ENCODE measurements around the gene CD82. TPM values are rescaled to one million over a fixed set of nuclear protein-coding genes. Genes with fewer than 3 reads are reported as not detected.
A peak's percentile ranks its signal among the peaks of the same experiment; 100 is the strongest.

Gene CD82
- total RNA-seq, 4 donors from 2014 or later, result 10.2 to 26.3 (median 20.8) TPM

- H3K27me3 ChIP-seq, result no peaks in the 10 kb centered on the region
- H3K4me1 ChIP-seq, result peaks cover 0 to 4% of the 10 kb centered on the region in 2 donors
- H3K27ac ChIP-seq, result no peak overlapping the region
- TF ChIP-seq POLR2A (IDR thresholded peaks at IDR 0.05), result no peak
- no peak for TF ChIP-seq CTCF (IDR thresholded peaks at IDR 0.05)
- DNase-seq, result no peak
- H3K36me3 ChIP-seq, result no peaks in the 10 kb centered on the region
- H3K4me3 ChIP-seq, result no peak overlapping the region
- intact Hi-C loops (cut with DNase I; ENCODE audit: low total_unique reads), result loop anchor here (10.0 kb wide), 1 partner anchor 343 kb away; no protein-coding TSS in a partner anchor
- H3K9me3 ChIP-seq, result no peaks in the 10 kb centered on the region
These were observed 3.3 kb upstream of the CD82 start for GRCh38 chr11:44561964-44562734.

GRCh38 chr11:44562845-44563460 is 2.5 kb upstream of the CD82 start:
- Histone ChIP-seq H3K36me3 (no peaks in the 10 kb centered on the region), H3K4me3 (no peak overlapping the region), H3K9me3 (no peaks in the 10 kb centered on the region), H3K4me1 (peaks cover 0 to 4% of the 10 kb centered on the region in 2 donors), H3K27me3 (no peaks in the 10 kb centered on the region), H3K27ac (no peak overlapping the region)
- DNase-seq, result no peak
- no peak for TF ChIP-seq CTCF (IDR thresholded peaks at IDR 0.05)
- TF ChIP-seq POLR2A (IDR thresholded peaks at IDR 0.05), result no peak
- intact Hi-C loops (cut with DNase I; ENCODE audit: low total_unique reads), result loop anchor here (10.0 kb wide), 1 partner anchor 342 kb away; no protein-coding TSS in a partner anchor

- no peak for TF ChIP-seq CTCF (IDR thresholded peaks at IDR 0.05)
- TF ChIP-seq POLR2A (IDR thresholded peaks at IDR 0.05), result no peak
- H3K9me3 ChIP-seq, result no peaks in the 10 kb centered on the region
- H3K4me1 ChIP-seq, result peaks cover 0 to 4% of the 10 kb centered on the region in 2 donors
- intact Hi-C loops (cut with DNase I; ENCODE audit: low total_unique reads), result loop anchor here (10.0 kb wide), 1 partner anchor 341 kb away; no protein-coding TSS in a partner anchor
- H3K36me3 ChIP-seq, result no peaks in the 10 kb centered on the region
- no peak overlapping the region for H3K4me3 ChIP-seq
- DNase-seq, result no peak
- H3K27ac ChIP-seq, result peak overlapping the region; percentile 93 to 94
- no peaks in the 10 kb centered on the region for H3K27me3 ChIP-seq
These were observed 1.8 kb upstream of the CD82 start for GRCh38 chr11:44563711-44564110.

- Histone ChIP-seq H3K36me3 (no peaks in the 10 kb centered on the region), H3K4me1 (peaks cover 0 to 4% of the 10 kb centered on the region in 2 donors), H3K9me3 (no peaks in the 10 kb centered on the region), H3K27me3 (no peaks in the 10 kb centered on the region), H3K27ac (peak overlapping the region; percentile 93 to 94), H3K4me3 (peak overlapping the region in 1 of 2 donors; percentile 55)
- TF ChIP-seq POLR2A (IDR thresholded peaks at IDR 0.05) (no peak), CTCF (IDR thresholded peaks at IDR 0.05) (no peak)
- intact Hi-C loops (cut with DNase I; ENCODE audit: low total_unique reads), result loop anchor here (10.0 kb wide), 1 partner anchor 341 kb away; no protein-coding TSS in a partner anchor
- peak; percentile 39 to 44 for DNase-seq
These were observed 1.3 kb upstream of the CD82 start for GRCh38 chr11:44564166-44564565.
